GOT3 (cell line): ENCODE data around the gene CCL2.

Experiments
- DNase-seq: peaks from one replicate; lab custom pipeline; 2025; ENCODE audit warnings: mixed read lengths; lab: John Stamatoyannopoulos, UW

Gene CCL2

GRCh38 chr17:34265711-34266110 is 10.6 kb downstream of the CCL2 start:
- no peak for DNase-seq

GRCh38 chr17:34269969-34270368 is 14.9 kb downstream of the CCL2 start, which contains the start of gene CCL7:
CCL7 (plus strand) TSS chr17:34270221; CDS start chr17:34270291, 70 bp downstream.
- no peak for DNase-seq

DNA sequence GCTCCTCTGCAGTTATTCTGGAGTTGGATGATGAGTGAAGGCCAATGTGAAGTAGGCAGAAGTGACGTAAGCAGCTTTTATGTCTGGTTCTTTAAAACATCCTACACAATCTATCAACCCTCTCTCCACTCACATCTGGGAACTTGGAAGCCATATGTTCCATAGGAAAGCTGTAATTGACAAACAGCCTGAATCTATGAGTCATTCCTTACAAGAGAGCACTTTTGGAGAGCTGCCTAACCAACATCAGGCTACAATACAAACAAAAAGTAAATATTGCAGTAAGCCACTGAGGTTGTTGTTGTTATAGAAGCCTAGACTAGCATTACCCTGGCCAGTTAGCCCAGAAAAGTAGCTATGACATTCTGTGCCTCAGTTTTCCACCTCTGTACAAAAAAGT is 20.8 kb downstream of the CCL2 start:
- DNase-seq = no peak

- no peak for DNase-seq
These were observed 21.7 kb downstream of the CCL2 start for GRCh38 chr17:34276826-34277225.

DNA sequence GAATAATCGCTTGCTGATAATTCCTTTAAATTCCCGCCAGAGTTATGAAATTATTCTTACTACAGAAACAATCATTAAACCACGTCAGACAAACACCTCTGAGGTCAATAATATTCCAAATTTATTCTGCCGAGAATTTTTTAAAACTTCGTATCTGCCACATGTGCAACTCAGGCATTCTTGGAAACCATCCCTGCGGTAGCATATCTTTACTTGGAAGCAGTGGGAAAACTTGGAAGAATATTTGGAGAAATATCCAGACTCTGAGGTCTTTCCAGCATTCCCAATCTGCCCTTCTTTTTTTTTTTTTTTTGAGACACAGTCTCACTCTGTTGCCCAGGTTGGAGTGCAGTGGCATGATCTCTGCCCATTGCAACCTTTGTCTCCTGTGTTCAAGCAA is 28.5 kb downstream of the CCL2 start:
- DNase-seq = no peak

GRCh38 chr17:34285286-34285792 is 30.3 kb downstream of the CCL2 start, which contains the start of gene CCL11:
CCL11 (plus strand) TSS chr17:34285742; CDS start chr17:34285809, 67 bp downstream.
- DNase-seq = no peak

- DNase-seq = no peak
These were observed 32.8 kb downstream of the CCL2 start for GRCh38 chr17:34287875-34288274.

DNA sequence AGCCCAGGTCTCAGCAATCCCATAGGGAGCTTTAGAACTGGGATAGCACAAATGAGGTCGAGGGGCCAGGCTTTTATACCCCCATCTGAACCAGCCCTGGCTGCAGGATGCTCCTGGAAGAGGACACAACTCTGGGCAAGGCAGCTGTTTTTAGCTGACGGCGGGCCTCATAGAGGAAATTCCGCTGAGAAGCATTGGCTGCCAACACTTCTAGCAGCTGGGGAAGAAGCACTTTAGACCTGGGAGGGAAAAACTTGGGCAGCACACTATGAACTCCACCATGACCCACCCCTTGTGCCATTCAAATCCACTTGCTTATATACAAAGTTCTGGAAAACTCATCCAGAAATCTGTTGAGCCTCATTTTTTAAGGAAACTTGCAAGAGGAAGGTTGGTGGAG is 35.5 kb downstream of the CCL2 start:
- DNase-seq = no peak

- DNase-seq = no peak
These were observed 36.8 kb downstream of the CCL2 start for GRCh38 chr17:34291721-34292348.

- DNase-seq = no peak
These were observed 43.9 kb downstream of the CCL2 start for GRCh38 chr17:34299027-34299426.

- DNase-seq = no peak
These were observed 45.0 kb downstream of the CCL2 start for GRCh38 chr17:34299956-34300577.

- DNase-seq = no peak
These were observed 45.7 kb downstream of the CCL2 start for GRCh38 chr17:34300652-34301370.

- DNase-seq = no peak
These were observed 46.9 kb downstream of the CCL2 start for GRCh38 chr17:34301986-34302385.

DNA sequence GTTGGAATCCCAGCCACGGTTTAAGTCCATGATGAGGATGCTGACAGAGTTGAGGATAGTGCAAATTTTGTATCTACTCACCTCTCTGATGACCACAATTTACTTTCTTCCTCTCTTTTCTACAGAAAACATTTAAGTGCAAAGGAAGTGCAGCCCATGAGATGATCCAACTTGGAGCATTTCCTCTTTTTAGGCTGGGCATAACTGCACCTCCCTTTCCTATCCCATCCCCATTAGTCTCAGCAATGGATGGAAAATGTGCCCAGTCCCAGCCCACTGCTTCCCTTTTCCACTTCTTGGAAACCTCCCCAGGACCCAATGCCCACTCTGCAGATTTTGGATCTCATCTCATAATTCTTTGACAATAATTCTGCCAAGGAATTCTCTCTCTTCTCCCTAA is 47.6 kb downstream of the CCL2 start:
- no peak for DNase-seq

DNA sequence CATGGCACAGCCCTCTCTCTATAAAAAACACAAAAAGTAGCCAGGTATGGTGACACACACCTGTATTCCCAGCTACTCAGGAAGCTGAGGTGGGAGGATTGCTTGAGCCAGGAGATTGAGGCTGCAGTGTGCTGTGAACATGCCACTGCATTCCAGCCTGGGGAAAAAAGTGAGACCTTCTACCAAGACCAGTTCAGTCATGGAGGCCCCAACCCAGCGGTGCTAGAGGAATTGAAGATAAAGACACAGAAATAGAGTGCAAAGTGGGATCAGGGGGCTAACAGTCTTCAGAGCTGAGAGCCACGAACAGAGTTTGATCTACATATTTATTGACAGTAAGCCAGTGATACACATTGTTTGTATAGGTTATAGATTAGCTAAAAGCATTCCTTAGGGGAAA is 48.5 kb downstream of the CCL2 start:
- DNase-seq = no peak

DNA sequence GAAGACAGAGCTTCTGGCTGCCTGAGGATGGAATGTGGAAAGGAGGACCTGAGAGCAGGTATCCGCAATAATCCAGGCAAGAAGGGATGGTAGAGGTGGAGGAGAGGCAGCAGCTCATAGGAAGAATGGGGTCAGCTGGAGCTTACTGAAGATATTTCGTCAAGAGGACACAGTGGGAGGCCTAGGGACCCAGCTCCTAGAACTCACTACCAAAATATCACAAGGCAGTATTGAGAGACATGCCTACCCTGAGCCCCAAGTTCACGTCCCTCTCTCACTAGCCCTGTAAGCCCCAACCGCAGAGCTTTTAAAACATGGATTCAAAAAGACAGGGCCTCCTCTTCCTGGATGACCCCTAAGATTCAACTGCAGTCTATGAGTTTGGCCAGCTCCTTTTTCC is 50.0 kb downstream of the CCL2 start:
- no peak for DNase-seq

- DNase-seq = no peak
These were observed 50.5 kb downstream of the CCL2 start for GRCh38 chr17:34305606-34306005.

DNA sequence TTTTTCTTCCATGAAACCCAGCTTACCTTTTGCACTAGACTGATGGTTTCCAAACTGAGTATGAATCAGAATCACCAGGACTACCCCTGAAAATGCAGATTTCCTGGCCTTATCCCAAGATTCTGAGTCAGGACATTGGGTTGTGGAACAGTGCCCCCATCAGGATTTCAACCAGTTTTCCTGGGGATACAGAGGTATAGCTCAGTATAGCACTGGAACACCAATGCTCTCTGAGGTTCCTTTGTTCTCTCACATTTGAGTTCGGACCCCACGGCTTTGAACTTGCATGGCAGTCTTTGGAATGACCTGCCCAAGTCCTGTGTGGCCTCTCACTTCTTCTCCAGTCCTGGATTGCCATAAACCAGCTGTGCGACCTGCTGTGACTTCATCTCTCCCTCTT is 51.4 kb downstream of the CCL2 start:
- DNase-seq = no peak
